Peyer's patch (tissue), 4 donors: ENCODE measurements around the gene TINAGL1.

ENCODE experiments used
- CTCF ChIP-seq, 6 experiments: fragments of 450-650 bp in 4 of 6; fragments of 200-600 bp in 2 of 6; sonication (generic) in 1 of 6; IDR thresholded peaks; one replicate each; pipeline ENCODE4 v1.5.1; 2017 to 2019; ENCODE audit warnings: antibody characterized with exemption in 6 of 6, mild to moderate bottlenecking in 3 of 6, moderate library complexity in 1 of 6
- POLR2A ChIP-seq, 2 donors: fragments of 450-650 bp; IDR thresholded peaks; one replicate each; pipeline ENCODE4 v1.5.1; 2017; ENCODE audit warnings: antibody characterized with exemption in 2 of 2, mild to moderate bottlenecking in 2 of 2, moderate library complexity in 2 of 2

GRCh38 chr1:31617916-31618746 lies 41.8 kb downstream of the TINAGL1 start:
- TF ChIP-seq CTCF (IDR thresholded peaks at IDR 0.05) (peak; percentile 39 to 76 (median 64)), POLR2A (IDR thresholded peaks at IDR 0.05) (no peak)
